SK-N-SH treated with all-trans-retinoic acid at 6 μM for 48 hours (cell line): ENCODE results near the gene APOLD1.

Experiments used
- ISL1 ChIP-seq: fragments of 250-450 bp; sonication (Bioruptor Pico); IDR thresholded peaks from 2 replicates; pipeline ENCODE4 v2.1.2; 2022; ENCODE audit warnings: mild to moderate bottlenecking, moderate library complexity
- OSR1 ChIP-seq: fragments of 250-450 bp; sonication (Bioruptor Pico); IDR thresholded peaks from 2 replicates; pipeline ENCODE4 v1.8.0; 2022; ENCODE audit warnings: moderate library complexity, mild to moderate bottlenecking, inconsistent platforms
- RARB ChIP-seq: fragments of 250-450 bp; sonication (Bioruptor Pico); IDR thresholded peaks from 2 replicates; pipeline ENCODE4 v1.8.0; 2021; ENCODE audit warnings: mild to moderate bottlenecking, moderate library complexity
- SNAI2 ChIP-seq: fragments of 250-450 bp; sonication (Bioruptor Pico); IDR thresholded peaks from 2 replicates; pipeline ENCODE4 v1.5.0; 2020; ENCODE audit warnings: mild to moderate bottlenecking, moderate library complexity
- TCF4 ChIP-seq: fragments of 250-450 bp; sonication (Bioruptor Pico); IDR thresholded peaks from 2 replicates; pipeline ENCODE4 v1.8.0; 2021; ENCODE audit warnings: mild to moderate bottlenecking, moderate library complexity, borderline replicate concordance
- TF ChIP-seq, protein P1 (sequence below): fragments of 250-450 bp; sonication (Bioruptor Pico); IDR thresholded peaks from 2 replicates; pipeline ENCODE4 v1.5.0; 2020; ENCODE audit warnings: mild to moderate bottlenecking, moderate library complexity

DNA sequence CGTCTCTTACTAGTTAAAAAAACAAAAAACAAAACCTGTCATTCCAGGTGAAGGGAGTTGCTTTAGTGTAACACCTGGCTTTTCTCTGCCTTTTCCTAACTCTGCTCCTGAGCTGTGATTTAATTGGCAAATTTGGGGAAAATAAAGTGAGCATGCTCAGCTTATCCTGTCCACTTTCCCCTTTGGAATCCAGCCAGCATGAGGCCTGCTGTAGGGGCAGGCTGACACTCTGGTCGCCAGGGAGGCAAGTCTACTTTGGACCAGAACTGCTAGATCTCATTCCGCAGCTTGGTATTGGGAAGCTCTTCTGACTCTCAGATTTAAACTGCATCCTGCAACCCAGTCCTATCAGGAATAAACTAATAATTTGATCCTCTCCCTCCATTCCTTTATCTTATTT is 38.2 kb upstream of the APOLD1 start:
- TF ChIP-seq TCF4 (CRISPR knock-in tag) (no peak), RARB (CRISPR knock-in tag) (no peak), ISL1 (CRISPR knock-in tag) (no peak), OSR1 (CRISPR knock-in tag) (no peak), SNAI2 (CRISPR knock-in tag) (no peak)
- TF ChIP-seq, protein P1, sequence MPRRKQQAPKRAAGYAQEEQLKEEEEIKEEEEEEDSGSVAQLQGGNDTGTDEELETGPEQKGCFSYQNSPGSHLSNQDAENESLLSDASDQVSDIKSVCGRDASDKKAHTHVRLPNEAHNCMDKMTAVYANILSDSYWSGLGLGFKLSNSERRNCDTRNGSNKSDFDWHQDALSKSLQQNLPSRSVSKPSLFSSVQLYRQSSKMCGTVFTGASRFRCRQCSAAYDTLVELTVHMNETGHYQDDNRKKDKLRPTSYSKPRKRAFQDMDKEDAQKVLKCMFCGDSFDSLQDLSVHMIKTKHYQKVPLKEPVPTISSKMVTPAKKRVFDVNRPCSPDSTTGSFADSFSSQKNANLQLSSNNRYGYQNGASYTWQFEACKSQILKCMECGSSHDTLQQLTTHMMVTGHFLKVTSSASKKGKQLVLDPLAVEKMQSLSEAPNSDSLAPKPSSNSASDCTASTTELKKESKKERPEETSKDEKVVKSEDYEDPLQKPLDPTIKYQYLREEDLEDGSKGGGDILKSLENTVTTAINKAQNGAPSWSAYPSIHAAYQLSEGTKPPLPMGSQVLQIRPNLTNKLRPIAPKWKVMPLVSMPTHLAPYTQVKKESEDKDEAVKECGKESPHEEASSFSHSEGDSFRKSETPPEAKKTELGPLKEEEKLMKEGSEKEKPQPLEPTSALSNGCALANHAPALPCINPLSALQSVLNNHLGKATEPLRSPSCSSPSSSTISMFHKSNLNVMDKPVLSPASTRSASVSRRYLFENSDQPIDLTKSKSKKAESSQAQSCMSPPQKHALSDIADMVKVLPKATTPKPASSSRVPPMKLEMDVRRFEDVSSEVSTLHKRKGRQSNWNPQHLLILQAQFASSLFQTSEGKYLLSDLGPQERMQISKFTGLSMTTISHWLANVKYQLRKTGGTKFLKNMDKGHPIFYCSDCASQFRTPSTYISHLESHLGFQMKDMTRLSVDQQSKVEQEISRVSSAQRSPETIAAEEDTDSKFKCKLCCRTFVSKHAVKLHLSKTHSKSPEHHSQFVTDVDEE (CRISPR knock-in tag) = no peak
